Measurements from ENCODE around the gene LSR.

Gene LSR

GRCh38 chr19:35288906-35289305, 40.1 kb downstream of the LSR start:
- no peak for DNase-seq

GRCh38 chr19:35290381-35291127, 41.8 kb downstream of the LSR start:
- no peak for DNase-seq

- no peak for DNase-seq
These were observed 42.5 kb downstream of the LSR start for GRCh38 chr19:35291259-35291658.

- no peak for DNase-seq
These were observed 43.1 kb downstream of the LSR start, which contains the start of gene MAG for GRCh38 chr19:35291916-35292315. Gene MAG (plus strand): TSS chr19:35292161. CDS start chr19:35295409, 3,248 bp downstream.

- DNase-seq: no peak
These were observed 43.9 kb downstream of the LSR start for GRCh38 chr19:35292421-35293362.

GRCh38 chr19:35293363-35293739, 44.5 kb downstream of the LSR start:
- no peak for DNase-seq

GRCh38 chr19:35293808-35294207, 45.0 kb downstream of the LSR start:
- no peak for DNase-seq

GRCh38 chr19:35294328-35294727, 45.5 kb downstream of the LSR start:
- DNase-seq: no peak

GRCh38 chr19:35294859-35295791, 46.3 kb downstream of the LSR start:
- no peak for DNase-seq

- no peak for DNase-seq
These were observed 47.1 kb downstream of the LSR start for GRCh38 chr19:35295792-35296462.

- no peak for DNase-seq
These were observed 48.1 kb downstream of the LSR start for GRCh38 chr19:35296644-35297514.

- DNase-seq: no peak
These were observed 48.7 kb downstream of the LSR start for GRCh38 chr19:35297515-35297848.

- no peak for DNase-seq
These were observed 49.1 kb downstream of the LSR start for GRCh38 chr19:35297922-35298321.

GRCh38 chr19:35298561-35298972, 49.8 kb downstream of the LSR start:
- DNase-seq: no peak

GRCh38 chr19:35299523-35300338, 50.9 kb downstream of the LSR start:
- DNase-seq: no peak

- no peak for DNase-seq
These were observed 51.5 kb downstream of the LSR start for GRCh38 chr19:35300339-35300649.

GRCh38 chr19:35301961-35302360, 53.2 kb downstream of the LSR start:
- DNase-seq: no peak

GRCh38 chr19:35302446-35302845, 53.6 kb downstream of the LSR start:
- DNase-seq: no peak

GRCh38 chr19:35303357-35303915, 54.6 kb downstream of the LSR start:
- no peak for DNase-seq

- DNase-seq: no peak
These were observed 55.2 kb downstream of the LSR start for GRCh38 chr19:35304036-35304435.
